Muscle of leg (tissue), 11 donors: ENCODE data around the gene DHRSX. TPM values are rescaled to one million over a fixed set of nuclear protein-coding genes. Genes with fewer than 3 reads are reported as not detected.
"Not testable (repeated sequence)": the region's sequence is repeated elsewhere in the genome, so short reads cannot be mapped to it uniquely, and the experiment has no call there.

ENCODE experiments used
- DNase-seq: peaks from one replicate; pipeline ENCODE4 v3.0.0; 2013
- H3K27ac ChIP-seq: one replicate; pipeline ENCODE4 v1.5.1; 2013; ENCODE audit warnings: mild to moderate bottlenecking, low read length, control low read depth
- H3K27me3 ChIP-seq: one replicate; pipeline ENCODE4 v1.6.1; 2013; ENCODE audit warnings: low read length; ENCODE audit not compliant: control insufficient read depth, insufficient read depth
- H3K36me3 ChIP-seq: one replicate; pipeline ENCODE4 v1.6.1; 2013; ENCODE audit warnings: low read length; ENCODE audit not compliant: control insufficient read depth, insufficient read depth
- H3K4me1 ChIP-seq: one replicate; pipeline ENCODE4 v1.6.1; 2013; ENCODE audit warnings: low read length; ENCODE audit not compliant: control insufficient read depth, insufficient read depth
- H3K4me3 ChIP-seq: one replicate; pipeline ENCODE4 v1.5.1; 2013; ENCODE audit warnings: low read length, control low read depth
- H3K9me3 ChIP-seq: replicated peaks from 2 replicates; pipeline ENCODE4 v1.6.1; 2013; ENCODE audit warnings: low read depth, low read length; ENCODE audit not compliant: control insufficient read depth
- WGBS: methylation state at CpG from one replicate; pipeline ENCODE4 v1.1.5; 2013; ENCODE audit warnings: missing lambda C conversion rate; ENCODE audit not compliant: insufficient coverage; 5-methylcytosine and 5-hydroxymethylcytosine counted together
- polyA plus RNA-seq, 8 donors: library from polyadenylated mRNA; unstranded; fragments of 120-200 nt; gene quantifications; one replicate each; pipeline versions ENCODE4 v1.2.1 to v1.2.3, GENCODE V29; 2013; ENCODE audit warnings: inconsistent platforms in 1 of 8, low replicate concordance in 1 of 8; ENCODE audit not compliant: insufficient read length in 8 of 8, insufficient read depth in 1 of 8
- total RNA-seq: library from RNA; stranded (reverse); fragments of 120-200 nt; gene quantifications from one replicate; pipeline ENCODE4 v1.2.4, GENCODE V29; 2013

Gene DHRSX
- total and polyA plus RNA-seq, 9 donors, result 11.4 to 19.1 (median 14.4) TPM

- H3K27me3 ChIP-seq, DNase-seq, H3K27ac ChIP-seq, H3K9me3 ChIP-seq, H3K36me3 ChIP-seq, H3K4me1 ChIP-seq, H3K4me3 ChIP-seq: not testable (repeated sequence)
- WGBS, result 66% methylated on average over 4 of the region's 10 CpGs
Observed at GRCh38 chrX:2271595-2271994, 229.2 kb downstream of the DHRSX start.

GRCh38 chrX:2270783-2271182 is 230.0 kb downstream of the DHRSX start:
- H3K27ac ChIP-seq, H3K4me1 ChIP-seq, H3K27me3 ChIP-seq, H3K9me3 ChIP-seq, DNase-seq, H3K4me3 ChIP-seq: not testable (repeated sequence)
- H3K36me3 ChIP-seq, result peaks cover 11% of the 10 kb centered on the region
- WGBS, result 93% methylated on average over 4 of the region's 4 CpGs

DNA sequence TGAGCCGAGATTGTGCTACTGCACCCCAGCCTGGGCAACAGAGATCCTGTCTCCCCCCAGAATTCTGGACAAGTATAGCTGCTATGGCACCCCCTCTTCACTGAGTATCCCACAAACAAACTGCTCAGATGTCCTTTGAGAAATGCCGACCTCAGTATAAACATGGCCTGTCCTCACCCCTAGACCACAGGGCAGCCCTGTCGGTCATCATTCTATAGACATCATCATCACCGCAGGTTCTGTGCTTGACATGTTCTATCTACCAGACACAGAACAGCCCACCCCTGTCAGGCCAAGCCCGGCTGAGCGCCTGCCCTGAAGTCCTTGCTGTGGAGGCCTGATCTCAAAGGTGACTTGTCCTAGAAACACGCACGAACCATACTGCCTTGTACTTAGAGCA is 232.9 kb downstream of the DHRSX start:
- WGBS, result 80% methylated on average over 5 of the region's 8 CpGs
- H3K4me1 ChIP-seq, result no peaks in the 10 kb centered on the region
- no peak for DNase-seq

GRCh38 chrX:2266445-2267349 is 234.1 kb downstream of the DHRSX start:
- no peak for DNase-seq
- peaks cover 7% of the 10 kb centered on the region for H3K36me3 ChIP-seq
- H3K9me3 ChIP-seq, result no peaks in the 10 kb centered on the region
- H3K4me1 ChIP-seq, result no peaks in the 10 kb centered on the region
- H3K27me3 ChIP-seq, result no peaks in the 10 kb centered on the region
- 88% methylated on average over 17 of the region's 26 CpGs for WGBS
- H3K4me3 ChIP-seq, result no peak overlapping the region
- no peak overlapping the region for H3K27ac ChIP-seq

More for the DNA sequence above, 232.9 kb downstream of the DHRSX start:
- Histone ChIP-seq H3K9me3 (no peaks in the 10 kb centered on the region), H3K27ac (no peak overlapping the region), H3K36me3 (peaks cover 7% of the 10 kb centered on the region), H3K27me3 (no peaks in the 10 kb centered on the region), H3K4me3 (no peak overlapping the region)

DNA sequence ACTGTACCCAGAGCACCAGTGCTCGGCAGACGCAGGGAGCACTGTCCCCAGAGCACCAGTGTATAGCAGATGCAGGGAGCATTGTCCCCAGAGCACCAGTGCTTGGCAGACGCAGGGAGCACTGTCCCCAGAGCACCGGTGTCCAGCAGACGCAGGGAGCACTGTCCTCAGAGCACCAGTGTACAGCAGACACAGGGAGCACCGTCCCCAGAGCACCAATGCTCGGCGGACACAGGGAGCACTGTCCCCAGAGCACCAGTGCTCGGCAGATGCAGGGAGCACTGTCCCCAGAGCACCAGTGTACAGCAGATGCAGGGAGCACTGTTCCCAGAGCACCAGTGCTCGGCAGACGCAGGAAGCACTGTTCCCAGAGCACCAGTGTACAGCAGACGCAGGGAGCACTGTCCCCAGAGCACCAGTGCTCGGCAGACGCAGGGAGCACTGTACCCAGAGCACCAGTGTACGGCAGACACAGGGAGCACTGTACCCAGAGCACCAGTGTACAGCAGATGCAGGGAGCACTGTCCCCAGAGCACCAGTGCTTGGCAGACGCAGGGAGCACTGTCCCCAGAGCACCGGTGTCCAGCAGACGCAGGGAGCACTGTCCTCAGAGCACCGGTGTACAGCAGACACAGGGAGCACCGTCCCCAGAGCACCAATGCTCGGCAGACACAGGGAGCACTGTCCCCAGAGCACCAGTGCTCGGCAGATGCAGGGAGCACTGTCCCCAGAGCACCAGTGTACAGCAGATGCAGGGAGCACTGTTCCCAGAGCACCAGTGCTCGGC is 234.9 kb downstream of the DHRSX start:
- not testable (repeated sequence) for H3K27ac ChIP-seq, DNase-seq, H3K4me3 ChIP-seq, H3K9me3 ChIP-seq, H3K36me3 ChIP-seq, H3K4me1 ChIP-seq, H3K27me3 ChIP-seq
- 93% methylated on average over 17 of the region's 23 CpGs for WGBS

DNA sequence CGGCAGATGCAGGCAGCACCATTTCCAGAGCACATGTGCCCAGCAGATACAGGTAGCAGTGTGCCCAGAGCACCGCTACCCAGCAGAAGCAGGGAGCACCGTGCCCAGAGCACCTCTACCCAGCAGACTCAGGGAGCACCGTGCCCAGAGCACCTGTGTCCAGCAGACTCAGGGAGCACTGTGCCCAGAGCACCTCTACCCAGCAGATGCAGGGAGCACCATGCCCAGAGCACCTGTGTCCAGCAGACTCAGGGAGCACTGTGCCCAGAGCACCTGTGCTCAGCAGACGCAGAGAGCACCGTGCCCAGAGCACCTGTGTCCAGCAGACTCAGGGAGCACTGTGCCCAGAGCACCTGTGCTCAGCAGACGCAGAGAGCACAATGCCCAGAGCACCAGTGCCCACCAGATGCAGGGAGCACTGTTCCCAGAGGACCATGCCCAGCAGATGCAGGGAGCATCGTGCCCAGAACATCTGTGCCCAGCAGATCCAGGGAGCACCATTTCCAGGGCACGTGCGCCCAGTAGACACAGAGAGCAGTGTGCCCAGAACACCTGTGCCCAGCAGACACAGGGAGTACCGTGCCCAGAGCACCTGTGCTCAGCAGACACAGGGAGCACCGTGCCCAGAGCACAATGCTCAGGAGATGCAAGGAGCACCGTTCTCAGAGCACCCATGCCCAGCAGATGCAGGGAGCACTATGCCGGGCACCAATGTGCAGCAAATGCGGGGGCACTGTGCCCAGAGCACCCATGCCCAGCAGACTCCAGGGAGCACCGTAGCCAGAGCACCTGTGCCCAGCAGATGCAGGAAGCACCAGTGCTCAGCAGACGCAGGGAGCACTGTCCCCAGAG is 236.4 kb downstream of the DHRSX start:
- no peak overlapping the region for H3K4me3 ChIP-seq
- 88% methylated on average over 16 of the region's 17 CpGs for WGBS

DNA sequence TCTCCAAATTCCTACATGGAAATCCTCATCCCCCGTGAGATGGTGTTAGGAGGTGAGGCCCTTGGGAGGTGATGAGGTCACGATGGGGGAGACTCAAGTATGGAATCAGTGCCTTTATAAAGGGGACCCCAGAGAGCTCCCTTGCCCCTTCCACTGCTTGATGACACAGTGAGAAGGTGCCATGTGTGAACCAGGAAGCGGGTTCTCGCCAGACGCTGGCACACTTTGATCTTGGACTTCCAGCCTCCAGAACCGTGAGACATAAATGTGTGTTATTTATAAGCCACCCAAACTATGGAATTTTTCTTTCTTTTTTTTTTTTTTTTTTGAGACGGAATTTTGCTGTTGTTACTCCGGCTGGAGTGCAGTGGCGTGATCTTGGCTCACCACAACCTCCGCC is 237.6 kb downstream of the DHRSX start:
- Histone ChIP-seq H3K4me3 (no peak overlapping the region), H3K27me3 (no peaks in the 10 kb centered on the region), H3K27ac (no peak overlapping the region), H3K9me3 (no peaks in the 10 kb centered on the region), H3K36me3 (peaks cover 7% of the 10 kb centered on the region), H3K4me1 (no peaks in the 10 kb centered on the region)
- DNase-seq, result no peak
- WGBS, result no CpG with 5 or more reads among the region's 10 CpGs

More for the DNA sequence above, 236.4 kb downstream of the DHRSX start:
- peaks cover 7% of the 10 kb centered on the region for H3K36me3 ChIP-seq
- DNase-seq, result no peak
- no peaks in the 10 kb centered on the region for H3K27me3 ChIP-seq
- H3K27ac ChIP-seq, result no peak overlapping the region
- no peaks in the 10 kb centered on the region for H3K4me1 ChIP-seq
- H3K9me3 ChIP-seq, result no peaks in the 10 kb centered on the region

- H3K4me3 ChIP-seq, result no peak overlapping the region
- peaks cover 7% of the 10 kb centered on the region for H3K36me3 ChIP-seq
- H3K9me3 ChIP-seq, result no peaks in the 10 kb centered on the region
- 33% methylated on average over 11 of the region's 13 CpGs for WGBS
- no peaks in the 10 kb centered on the region for H3K4me1 ChIP-seq
- DNase-seq, result no peak
- no peak overlapping the region for H3K27ac ChIP-seq
- H3K27me3 ChIP-seq, result no peaks in the 10 kb centered on the region
Observed at GRCh38 chrX:2262668-2263055, 238.1 kb downstream of the DHRSX start.

DNA sequence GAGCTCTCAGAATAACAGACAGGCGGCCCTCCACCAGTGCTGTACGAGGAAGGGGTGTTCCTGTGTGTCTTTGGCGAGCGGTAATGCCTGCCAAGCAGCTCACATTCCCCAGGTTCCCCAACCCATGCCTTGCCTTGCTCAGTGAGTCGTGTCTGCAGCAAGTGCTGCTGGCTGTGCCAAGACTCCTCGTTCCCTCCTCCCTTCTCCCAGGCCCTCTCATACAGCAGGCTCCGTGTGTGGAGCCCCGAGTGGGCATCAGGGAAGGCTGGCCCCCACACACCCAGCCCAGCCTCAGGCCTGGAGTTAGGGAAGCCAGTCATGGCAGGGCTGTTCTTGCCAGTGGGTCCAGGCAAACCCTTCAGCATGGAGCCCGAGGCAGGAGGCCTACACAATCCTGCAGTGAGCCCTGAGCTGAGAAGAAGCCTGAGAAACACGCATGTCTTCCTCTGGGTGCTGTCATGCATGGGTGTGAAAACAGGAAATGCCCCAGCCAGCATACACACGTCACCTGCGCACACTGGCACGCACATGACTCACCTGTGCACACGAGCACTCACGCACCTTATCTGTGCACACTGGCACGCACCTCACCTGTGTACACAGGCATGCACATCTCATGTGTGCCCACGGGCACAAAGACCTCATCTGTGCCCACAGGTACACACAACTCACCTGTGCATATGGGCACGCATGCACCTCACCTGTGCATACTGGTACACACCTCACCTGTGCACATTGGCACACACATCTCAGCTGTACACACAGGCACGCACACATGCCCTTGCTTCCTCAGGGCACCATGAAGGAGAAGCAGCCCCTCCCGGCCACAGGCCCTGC is 238.7 kb downstream of the DHRSX start:
- no peaks in the 10 kb centered on the region for H3K4me1 ChIP-seq
- peak; percentile 11 for DNase-seq
- 70% methylated on average over 19 of the region's 20 CpGs for WGBS
- H3K4me3 ChIP-seq, result no peak overlapping the region
- H3K36me3 ChIP-seq, result peaks cover 7% of the 10 kb centered on the region
- H3K27me3 ChIP-seq, result no peaks in the 10 kb centered on the region
- no peak overlapping the region for H3K27ac ChIP-seq
- H3K9me3 ChIP-seq, result no peaks in the 10 kb centered on the region
